MCF 10A (cell line): ENCODE measurements around the gene PEAK1. TPM values are rescaled to one million over a fixed set of nuclear protein-coding genes. Genes with fewer than 3 reads are reported as not detected.

Experiments
- BruUV-seq: library from RNA; stranded (reverse); fragments of 400-500 nt; replicated peaks from 2 replicates; lab custom pipeline; 2021; lab: Mats Ljungman, UMichigan
- CTCF ChIA-PET: fragments of 300-600 bp; sonication (Branson Sonifier 250); formaldehyde crosslinking; extraction: SDS; loops from one replicate; lab custom pipeline; 2021; ENCODE audit warnings: antibody characterized with exemption, inconsistent platforms; lab: Yijun Ruan, JAX
- POLR2A ChIA-PET: fragments of 300-600, 350-650 bp; sonication (Branson Sonifier 250); formaldehyde crosslinking; extraction: SDS; loops from one replicate; lab custom pipeline; 2020; ENCODE audit warnings: antibody characterized with exemption, inconsistent platforms; lab: Yijun Ruan, JAX
- DNase-seq: peaks from one replicate; pipeline ENCODE4 v3.0.0-alpha.2; 2018; ENCODE audit not compliant: unreplicated experiment
- H3K27ac Mint-ChIP-seq: one replicate; pipeline ENCODE4 v1.8.0; 2022; ENCODE audit warnings: mild to moderate bottlenecking, low read depth, mixed read lengths; ENCODE audit not compliant: unreplicated experiment
- H3K27me3 Mint-ChIP-seq: one replicate; pipeline ENCODE4 v1.8.0; 2022; ENCODE audit warnings: mixed read lengths; ENCODE audit not compliant: insufficient read depth, unreplicated experiment
- H3K36me3 Mint-ChIP-seq: one replicate; pipeline ENCODE4 v1.8.0; 2022; ENCODE audit warnings: mild to moderate bottlenecking, moderate library complexity, mixed read lengths; ENCODE audit not compliant: insufficient read depth, unreplicated experiment
- H3K4me1 Mint-ChIP-seq: one replicate; pipeline ENCODE4 v1.8.0; 2022; ENCODE audit warnings: mixed read lengths; ENCODE audit not compliant: insufficient read depth, unreplicated experiment
- H3K4me3 Mint-ChIP-seq: one replicate; pipeline ENCODE4 v1.8.0; 2022; ENCODE audit warnings: mild to moderate bottlenecking, moderate library complexity, mixed read lengths; ENCODE audit not compliant: unreplicated experiment
- H3K9me3 Mint-ChIP-seq: one replicate; pipeline ENCODE4 v1.8.0; 2022; ENCODE audit warnings: mixed read lengths; ENCODE audit not compliant: unreplicated experiment
- CTCF ChIP-seq: fragments of 200-600 bp; IDR thresholded peaks from one replicate; pipeline ENCODE4 v1.8.0; 2022; ENCODE audit warnings: antibody characterized with exemption, mild to moderate bottlenecking; ENCODE audit not compliant: unreplicated experiment
- intact Hi-C: fragments of 100-400 bp; cut with micrococcal nuclease; formaldehyde crosslinking; loops from 2 replicates; pipeline ENCODE4 v1.14.1; 2022
- total RNA-seq: library from RNA; stranded (reverse); gene quantifications from 2 replicates; pipeline ENCODE4 v1.2.3, GENCODE V29; 2022

The PEAK1 gene
- total RNA-seq, 1 experiment from 2014 or later: 20.0 TPM

DNA sequence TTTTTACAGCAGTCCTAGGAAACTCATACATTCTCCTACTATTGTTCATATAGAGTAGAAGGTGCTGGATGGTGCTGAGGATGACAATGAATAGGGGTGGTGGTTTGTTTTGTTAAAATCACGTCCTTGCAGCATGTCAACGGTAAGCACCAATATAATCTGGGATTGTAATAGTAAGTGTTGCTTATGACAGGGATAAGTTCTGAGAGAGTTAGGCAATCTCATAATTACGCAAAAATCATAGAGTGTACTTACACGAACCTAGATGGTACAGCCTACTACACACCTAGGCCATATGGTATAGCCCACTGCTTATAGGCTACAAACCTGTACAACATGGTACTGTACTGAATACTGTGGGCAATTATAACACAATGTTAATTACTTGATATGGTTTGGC is 284.7 kb downstream of the PEAK1 start:
- intact Hi-C loops: no loop called here
- DNase-seq: no peak
- Mint-ChIP-seq H3K27ac (no peak overlapping the region), H3K4me1 (no peaks in the 10 kb centered on the region), H3K9me3 (no peaks in the 10 kb centered on the region), H3K27me3 (no peaks in the 10 kb centered on the region), H3K36me3 (peaks cover 10% of the 10 kb centered on the region), H3K4me3 (no peak overlapping the region)
- ChIA-PET CTCF (no interaction called here), POLR2A (no interaction called here)
- TF ChIP-seq CTCF: no peak
- BruUV-seq: no TSS peak

- no peaks in the 10 kb centered on the region for H3K9me3 Mint-ChIP-seq
Observed at GRCh38 chr15:77130315-77130930, 289.5 kb downstream of the PEAK1 start.

GRCh38 chr15:77127626-77128025 is 292.3 kb downstream of the PEAK1 start:
- H3K9me3 Mint-ChIP-seq: no peaks in the 10 kb centered on the region
- intact Hi-C loops: no loop called here
- no peaks in the 10 kb centered on the region for H3K4me1 Mint-ChIP-seq
- ChIA-PET CTCF (interaction anchor here (0.6 to 2.0 kb wide), 5 partner anchors 9 to 415 kb away, joined by 3 to 5 read pairs (median 4); no protein-coding TSS in a partner anchor), POLR2A (no interaction called here)
- no peak overlapping the region for H3K27ac Mint-ChIP-seq
- H3K27me3 Mint-ChIP-seq: no peaks in the 10 kb centered on the region
- no peak for TF ChIP-seq CTCF
- peaks cover 2% of the 10 kb centered on the region for H3K36me3 Mint-ChIP-seq
- BruUV-seq: no TSS peak
- no peak for DNase-seq
- no peak overlapping the region for H3K4me3 Mint-ChIP-seq

More at GRCh38 chr15:77130315-77130930, 289.5 kb downstream of the PEAK1 start:
- H3K4me1 Mint-ChIP-seq: no peaks in the 10 kb centered on the region
- no peak overlapping the region for H3K4me3 Mint-ChIP-seq
- intact Hi-C loops: no loop called here
- DNase-seq: no peak
- ChIA-PET POLR2A (interaction anchor here (1.1 kb wide), 1 partner anchor 18 kb away, joined by 3 read pairs; no protein-coding TSS in a partner anchor), CTCF (interaction anchor here (0.6 to 2.4 kb wide), 4 partner anchors 12 to 939 kb away, joined by 3 to 10 read pairs (median 6); no protein-coding TSS in a partner anchor)
- no TSS peak for BruUV-seq
- TF ChIP-seq CTCF: no peak
- no peak overlapping the region for H3K27ac Mint-ChIP-seq
- no peaks in the 10 kb centered on the region for H3K27me3 Mint-ChIP-seq
- H3K36me3 Mint-ChIP-seq: peaks cover 10% of the 10 kb centered on the region

GRCh38 chr15:77126529-77127326 is 293.2 kb downstream of the PEAK1 start:
- intact Hi-C loops: no loop called here
- no peaks in the 10 kb centered on the region for H3K9me3 Mint-ChIP-seq
- H3K4me3 Mint-ChIP-seq: no peak overlapping the region
- DNase-seq: no peak
- ChIA-PET POLR2A (interaction anchor here (0.7 kb wide), 2 partner anchors 21 to 918 kb away, joined by 3 read pairs; no protein-coding TSS in a partner anchor), CTCF (interaction anchor here (0.6 to 2.0 kb wide), 6 partner anchors 14 to 1142 kb away, joined by 3 to 7 read pairs (median 4); no protein-coding TSS in a partner anchor)
- no peak overlapping the region for H3K27ac Mint-ChIP-seq
- H3K27me3 Mint-ChIP-seq: no peaks in the 10 kb centered on the region
- BruUV-seq: no TSS peak
- H3K4me1 Mint-ChIP-seq: no peaks in the 10 kb centered on the region
- H3K36me3 Mint-ChIP-seq: no peaks in the 10 kb centered on the region
- TF ChIP-seq CTCF: no peak
